Measurements from ENCODE around the gene PNLIPRP3. TPM values are rescaled to one million over a fixed set of nuclear protein-coding genes. Genes with fewer than 3 reads are reported as not detected.

PNLIPRP3 gene
- total RNA-seq, 1 donor from 2014 or later = not detected

- no peak for DNase-seq (ENCODE audit: low read depth)
Measured at GRCh38 chr10:116510565-116510964, 82.9 kb downstream of the PNLIPRP3 start.

- DNase-seq (ENCODE audit: low read depth) = no peak
Measured at GRCh38 chr10:116511365-116511764, 83.7 kb downstream of the PNLIPRP3 start.

GRCh38 chr10:116521424-116522290, 94.0 kb downstream of the PNLIPRP3 start:
- peak; percentile 45 for DNase-seq (ENCODE audit: low read depth)

DNA sequence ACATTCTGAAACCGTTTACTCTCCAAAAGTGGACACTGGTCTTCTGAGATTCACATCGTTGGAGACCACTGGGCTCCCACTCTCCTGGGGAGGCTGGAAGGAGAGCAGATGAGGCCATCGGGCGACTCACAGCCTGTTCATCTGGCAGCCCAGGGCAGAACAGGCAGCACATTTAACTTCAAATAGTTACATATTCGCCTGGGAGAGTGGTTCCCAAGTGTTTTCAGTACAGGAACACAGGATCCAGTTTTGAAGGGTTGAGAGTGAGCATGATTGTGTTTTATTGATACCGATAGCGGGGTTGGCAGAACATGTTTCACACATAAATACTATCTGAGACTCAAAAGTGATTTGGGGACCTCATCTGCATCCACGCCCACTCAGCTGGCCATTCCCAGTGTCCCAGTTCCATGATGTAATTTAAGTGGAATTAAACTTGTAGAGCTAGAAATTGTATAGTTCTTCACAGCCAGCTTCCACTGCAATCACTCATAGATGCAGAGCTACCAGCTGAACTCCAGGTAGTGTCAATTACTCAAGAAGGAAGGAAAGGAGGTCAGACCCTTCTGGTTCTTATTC, 95.2 kb downstream of the PNLIPRP3 start:
- no peak for DNase-seq (ENCODE audit: low read depth)

DNA sequence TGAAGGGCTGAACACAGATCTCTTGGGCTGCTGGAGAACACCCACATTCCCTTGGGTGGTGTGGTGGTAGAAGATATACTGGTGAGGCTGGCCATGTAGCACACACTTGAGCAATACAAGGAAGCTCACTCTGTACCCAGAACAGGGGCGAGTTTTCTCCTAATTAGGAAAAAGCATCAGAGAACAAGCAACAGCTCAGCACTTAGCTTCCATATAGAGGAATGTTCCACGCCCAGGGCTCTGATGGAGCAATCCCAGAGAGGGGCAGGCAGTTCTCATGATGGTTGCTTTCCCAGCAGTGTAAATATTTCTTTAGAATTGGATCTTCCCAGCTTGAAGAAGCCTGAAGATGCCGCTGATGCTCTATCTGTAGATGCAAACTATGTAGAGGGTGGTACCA, 97.1 kb downstream of the PNLIPRP3 start:
- no peak for DNase-seq (ENCODE audit: low read depth)

DNA sequence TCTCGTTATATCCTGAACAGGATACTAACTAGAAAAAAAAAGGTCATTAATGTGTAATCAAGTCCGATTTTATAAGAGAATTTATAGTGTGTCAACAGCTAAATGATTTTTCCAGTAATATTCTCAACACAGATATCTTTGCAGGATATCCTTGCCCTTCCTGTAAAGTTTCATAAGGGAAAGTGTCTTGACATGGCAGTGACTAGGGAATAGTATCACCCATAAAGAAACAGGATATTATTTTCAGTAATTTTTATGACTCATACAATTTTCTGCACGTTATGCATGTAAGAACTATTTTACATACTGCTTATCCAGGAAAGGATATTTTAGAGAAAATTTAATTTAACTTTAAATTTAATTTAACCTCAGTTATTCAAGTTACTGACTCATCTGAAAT, 98.6 kb downstream of the PNLIPRP3 start:
- no peak for DNase-seq (ENCODE audit: low read depth)

Other genes with a start within 250 kb of the PNLIPRP3 start
- 112 and 135 TPM in 2 replicates for gene GFRA1, start 154.6 kb upstream of the PNLIPRP3 start, total RNA-seq
- gene CCDC172, start 103.4 kb upstream of the PNLIPRP3 start, total RNA-seq = not detected in 2 replicates
- not detected in 2 replicates for gene PNLIP, start 118.1 kb downstream of the PNLIPRP3 start, total RNA-seq
- not detected in 2 replicates for gene PNLIPRP1, start 163.1 kb downstream of the PNLIPRP3 start, total RNA-seq
- not detected in 2 replicates for gene PNLIPRP2, start 193.1 kb downstream of the PNLIPRP3 start, total RNA-seq